GM21360 (cell line): Measurements from ENCODE around the gene SS18.

Source experiments
- ATAC-seq: cut with Tn5 transposase; IDR thresholded peaks from one replicate; pipeline ENCODE4 v1.9.1; 2021; ENCODE audit warnings: mild to moderate bottlenecking, moderate library complexity; ENCODE audit not compliant: unreplicated experiment

Gene SS18

GRCh38 chr18:26073758-26074157 lies 16.7 kb downstream of the SS18 start:
- ATAC-seq = no peak

- no peak for ATAC-seq
Measured at GRCh38 chr18:26071725-26072124, 18.7 kb downstream of the SS18 start.

DNA sequence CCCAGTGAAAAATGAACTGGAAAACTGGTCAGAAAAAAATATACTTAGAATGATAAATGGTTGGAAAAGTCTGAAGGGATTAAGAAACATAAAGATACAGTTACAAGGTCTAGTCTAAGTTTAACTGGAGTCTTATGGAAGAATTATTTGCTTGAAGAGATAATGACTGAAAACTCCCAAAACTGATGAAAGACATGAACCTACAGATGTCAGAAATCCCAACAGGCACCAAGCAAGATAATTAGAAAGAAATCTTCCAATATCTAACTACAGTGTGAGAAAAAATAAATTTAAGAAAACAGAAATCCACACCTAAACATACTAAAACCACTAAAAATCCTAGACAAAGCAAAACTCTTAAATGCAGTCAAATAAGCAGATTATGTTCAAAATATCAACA lies 19.4 kb downstream of the SS18 start:
- no peak for ATAC-seq

- ATAC-seq = no peak
Measured at GRCh38 chr18:26059357-26059756, 31.1 kb downstream of the SS18 start.

- no peak for ATAC-seq
Measured at GRCh38 chr18:26057344-26057773, 33.1 kb downstream of the SS18 start.

GRCh38 chr18:26056291-26056690 lies 34.1 kb downstream of the SS18 start:
- ATAC-seq = no peak

DNA sequence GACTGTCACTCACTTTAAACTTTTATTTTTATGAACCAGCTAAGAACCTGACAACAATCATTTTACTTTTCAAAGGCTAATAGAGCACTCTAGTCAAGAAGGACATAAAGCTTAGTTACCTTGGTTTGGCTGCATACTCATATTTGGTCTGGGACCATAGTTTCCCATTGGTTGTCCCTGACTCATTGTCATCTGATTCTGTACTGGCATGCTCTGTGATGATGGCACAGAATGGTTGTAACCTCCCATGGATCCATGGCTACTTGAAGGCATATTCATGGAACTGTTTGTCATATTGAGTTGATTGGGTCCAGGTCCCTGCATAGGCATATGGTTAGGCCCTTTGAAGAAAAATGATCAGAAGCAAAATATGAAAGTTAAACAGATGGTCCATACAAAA lies 37.9 kb downstream of the SS18 start:
- ATAC-seq = no peak

DNA sequence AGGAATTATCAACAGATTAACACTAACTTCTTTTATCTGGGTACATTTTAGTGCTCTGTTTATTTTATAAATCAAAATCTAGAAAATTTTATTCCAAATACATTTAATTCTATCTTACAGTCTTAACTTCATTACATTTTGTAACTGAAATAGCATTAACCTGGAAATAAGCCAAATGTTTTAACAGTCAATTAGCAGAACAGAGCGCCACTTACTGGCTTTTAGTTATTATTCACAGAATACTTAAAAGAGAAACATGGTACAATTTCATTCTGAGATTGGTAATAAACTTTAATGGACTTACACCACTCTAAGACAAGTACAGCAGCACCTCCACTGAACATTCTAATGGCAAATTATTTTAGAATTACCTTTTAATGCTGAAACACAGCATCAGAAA lies 38.6 kb downstream of the SS18 start:
- ATAC-seq = no peak

DNA sequence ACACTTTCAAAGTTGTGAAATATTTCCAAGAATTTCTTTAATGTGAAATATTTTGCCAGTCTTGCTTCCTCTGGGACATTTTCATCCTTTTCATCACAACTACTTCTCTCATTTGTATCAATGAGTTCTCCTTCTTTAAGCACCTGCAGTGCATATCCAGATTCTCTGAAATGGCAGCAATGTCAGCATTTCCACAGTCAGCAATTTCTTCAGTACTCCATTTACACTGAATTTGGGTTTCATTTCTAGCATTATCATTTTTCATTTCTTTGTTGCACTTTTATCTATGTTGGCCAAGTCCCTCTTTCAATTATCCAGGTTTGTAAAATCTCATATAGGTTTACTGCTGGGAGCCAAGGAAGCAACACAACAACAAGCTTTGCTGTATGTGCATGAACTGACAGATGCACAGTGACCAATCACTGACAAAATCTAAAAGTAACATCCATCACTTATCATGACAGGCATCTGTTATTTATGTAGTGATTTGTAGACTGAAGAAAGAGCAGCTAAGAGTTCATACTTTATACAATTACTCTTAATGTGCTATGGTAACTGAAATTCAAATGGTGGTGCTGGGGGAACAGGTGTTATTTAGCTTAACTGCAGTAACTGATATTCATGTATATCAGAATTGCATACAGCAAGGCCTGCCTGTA lies 43.9 kb downstream of the SS18 start:
- no peak for ATAC-seq

GRCh38 chr18:26044807-26045206 lies 45.6 kb downstream of the SS18 start:
- no peak for ATAC-seq

DNA sequence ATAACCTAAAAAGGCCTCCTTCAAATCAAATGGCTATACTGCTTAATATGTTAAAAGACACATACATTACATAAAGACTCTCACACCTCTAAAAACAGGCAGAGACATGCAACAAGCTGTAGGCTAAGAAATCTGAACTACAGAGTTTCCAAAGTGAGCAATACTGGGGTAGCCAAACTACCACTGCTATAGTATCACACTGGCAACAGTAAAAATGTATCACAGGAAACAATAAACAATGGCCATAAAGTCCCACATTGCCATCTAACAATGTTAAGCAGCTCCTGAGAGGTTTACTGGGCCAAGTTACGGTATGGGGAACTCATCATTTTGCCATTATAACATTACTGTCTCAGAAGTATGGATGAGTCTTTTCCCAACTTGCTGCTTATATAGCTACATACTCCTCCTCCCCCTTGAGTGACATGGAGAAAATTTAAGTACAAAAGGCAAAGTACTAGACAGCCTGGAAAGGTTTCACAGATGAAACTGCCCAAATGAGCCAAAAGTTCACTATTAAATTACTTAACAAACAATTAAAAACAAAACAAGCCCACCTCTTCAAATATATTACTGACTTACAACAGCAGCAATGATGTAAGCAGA lies 50.3 kb downstream of the SS18 start:
- no peak for ATAC-seq

DNA sequence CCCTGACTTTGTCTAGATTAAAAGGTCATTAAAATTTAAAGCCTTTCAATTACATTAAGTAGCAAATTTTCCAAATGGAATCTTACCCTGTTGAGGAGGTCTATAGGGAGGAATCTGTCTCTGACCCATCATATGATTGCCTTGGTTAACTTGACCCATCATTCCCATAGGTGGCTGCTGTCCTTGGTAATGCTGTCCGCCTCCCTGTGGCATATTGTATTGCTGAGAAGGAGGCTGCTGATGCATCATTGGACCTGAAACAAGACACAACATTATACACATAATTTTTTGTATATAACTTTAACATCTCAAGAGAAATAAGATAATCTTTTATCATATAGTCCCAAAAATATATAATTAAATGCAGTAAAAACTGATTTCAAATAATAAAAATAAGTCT lies 51.2 kb downstream of the SS18 start:
- ATAC-seq = no peak

DNA sequence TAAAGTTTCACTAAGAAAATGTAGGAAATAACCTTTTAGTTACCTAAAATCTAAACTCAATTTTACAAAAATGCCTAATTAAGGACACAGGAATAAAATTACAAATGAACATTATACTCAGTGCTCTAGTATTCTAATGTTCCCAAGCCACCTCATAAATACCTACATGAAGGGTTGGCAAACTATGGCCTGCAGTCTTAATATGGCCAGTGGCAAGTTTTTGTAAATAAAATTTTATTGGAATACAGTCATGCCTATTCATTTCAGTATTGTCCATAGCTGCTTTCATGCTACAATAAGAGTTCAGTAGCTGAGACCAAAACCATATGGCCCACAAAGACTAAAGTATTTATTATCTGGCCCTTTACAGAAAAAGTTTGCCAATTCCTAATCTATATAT lies 53.8 kb downstream of the SS18 start:
- no peak for ATAC-seq

DNA sequence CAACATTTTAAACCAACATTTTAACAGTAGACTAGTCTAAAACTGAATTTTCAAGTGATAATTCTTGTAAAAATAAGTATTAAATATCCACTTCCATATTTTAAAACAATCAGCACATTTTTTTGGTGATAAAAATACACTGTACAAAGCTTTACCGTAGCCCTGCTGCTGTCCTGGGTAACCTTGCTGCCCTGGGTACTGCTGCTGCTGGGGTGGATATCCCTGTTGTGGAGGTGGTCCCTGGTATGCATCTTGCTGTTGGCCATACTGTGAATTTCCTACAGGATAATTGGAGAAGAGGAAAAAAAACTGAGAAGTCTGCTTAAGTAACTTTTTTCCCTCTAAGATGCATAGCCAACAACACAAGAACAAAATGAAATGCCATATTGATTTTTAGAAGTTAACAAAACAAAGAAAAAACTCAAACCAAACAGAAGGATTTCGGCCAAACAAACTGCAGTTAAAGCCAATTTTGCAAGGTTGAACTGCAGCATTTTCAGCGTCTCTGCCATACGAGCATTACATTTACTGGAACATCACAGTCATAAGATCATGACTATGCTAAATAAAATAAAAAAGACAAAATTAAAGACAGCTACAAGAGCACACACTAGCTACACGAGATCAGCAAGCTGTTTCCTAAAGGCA lies 55.4 kb downstream of the SS18 start:
- ATAC-seq = no peak

GRCh38 chr18:26022585-26022984 lies 67.8 kb downstream of the SS18 start:
- ATAC-seq = no peak

DNA sequence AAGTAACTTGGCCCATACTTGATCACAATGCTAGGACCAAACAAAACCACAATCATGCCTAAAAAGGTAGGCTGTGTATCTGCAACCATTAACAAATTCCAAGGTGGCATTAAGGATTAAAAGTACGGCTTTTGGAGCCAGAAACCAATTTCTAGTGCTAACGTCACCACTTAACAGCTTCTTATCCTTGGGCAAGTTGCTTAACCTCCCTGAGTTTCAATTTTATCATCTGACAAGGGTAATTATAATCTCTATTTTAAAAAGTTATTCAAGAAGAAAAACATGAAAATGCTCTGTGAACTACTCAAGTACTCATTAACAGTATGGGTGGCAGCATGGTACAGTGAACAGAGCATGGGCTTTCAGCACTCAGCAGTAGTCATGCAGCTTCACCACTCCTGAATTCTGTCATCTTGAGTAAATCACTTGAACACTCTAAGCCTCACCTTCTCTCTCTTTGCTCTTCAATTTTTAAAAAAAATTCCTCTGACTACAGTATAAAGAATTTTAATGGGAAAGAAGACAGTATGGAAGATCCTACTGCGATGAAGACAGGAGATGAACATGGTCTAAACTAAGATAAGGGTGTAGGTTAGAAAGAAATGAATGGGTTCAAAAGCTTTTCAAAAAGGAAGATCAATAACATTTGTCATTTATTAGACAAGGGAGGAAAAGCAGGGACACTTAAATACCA lies 69.2 kb downstream of the SS18 start:
- no peak for ATAC-seq

- ATAC-seq = no peak
Measured at GRCh38 chr18:26017929-26018328, 72.5 kb downstream of the SS18 start.

- ATAC-seq = no peak
Measured at GRCh38 chr18:26014462-26014861, 76.0 kb downstream of the SS18 start.

- ATAC-seq = no peak
Measured at GRCh38 chr18:26008619-26009018, 81.8 kb downstream of the SS18 start.

DNA sequence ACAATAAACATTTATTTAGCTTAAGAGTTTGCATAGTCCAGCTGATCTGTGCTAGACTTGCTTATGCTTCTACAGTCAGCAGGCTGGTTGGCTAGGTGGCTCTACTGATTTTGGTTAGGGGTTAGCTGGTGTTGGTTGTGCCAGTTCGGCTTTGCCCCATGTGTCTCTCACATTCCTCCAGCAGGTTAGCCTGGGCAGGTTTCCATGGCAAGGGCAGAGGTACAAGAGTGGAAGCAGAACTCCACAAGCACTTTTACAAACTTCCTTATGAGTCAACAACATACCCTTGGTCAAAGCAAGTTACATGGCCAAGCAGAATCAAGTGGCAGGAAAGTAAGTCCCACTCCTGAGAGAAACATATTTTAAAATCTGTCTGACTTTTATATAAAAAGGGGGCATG lies 82.3 kb downstream of the SS18 start:
- ATAC-seq = no peak

DNA sequence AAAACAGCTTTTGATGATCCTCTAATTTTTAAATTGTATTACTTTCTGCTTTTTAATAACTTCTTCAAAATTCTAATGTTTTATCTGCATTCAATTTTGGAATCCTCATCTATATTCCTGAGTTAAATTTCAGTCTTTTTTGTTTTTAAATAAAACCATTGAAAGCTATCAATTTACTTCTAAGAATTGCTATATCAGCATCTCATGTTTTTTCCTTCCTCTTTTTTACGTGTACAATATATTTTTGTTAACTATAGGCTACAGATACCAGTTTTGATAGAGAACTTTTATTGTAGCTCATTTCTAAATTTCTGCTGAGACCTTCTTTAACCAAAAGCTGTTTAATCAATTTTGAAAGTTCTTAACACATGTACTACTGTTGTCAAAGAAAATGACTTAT lies 84.5 kb downstream of the SS18 start:
- ATAC-seq = no peak

- no peak for ATAC-seq
Measured at GRCh38 chr18:26004832-26005231, 85.6 kb downstream of the SS18 start.
